K562 (cell line): Measurements from ENCODE around the gene RSU1. TPM values are rescaled to one million over a fixed set of nuclear protein-coding genes. Genes with fewer than 3 reads are reported as not detected.

ENCODE experiments used
- ATAC-seq: fragments of 200-7000 bp; cut with Tn5 transposase; 3 replicates; pipeline ENCODE4 v1.9.1; 2020; ENCODE audit warnings: moderate library complexity
- BruUV-seq: library from RNA; stranded (reverse); fragments of 400-500 nt; replicated peaks from 2 replicates; lab custom pipeline; 2021; lab: Mats Ljungman, UMichigan
- CTCF ChIA-PET: fragments of 300-600 bp; formaldehyde crosslinking; extraction: SDS; loops from one replicate; lab custom pipeline; 2021; ENCODE audit warnings: low intra/inter-chr PET ratio; lab: Yijun Ruan, JAX
- POLR2A ChIA-PET: fragments of 300-600, 350-650 bp; sonication (Branson Sonifier 250); formaldehyde crosslinking; extraction: SDS; loops from one replicate; lab custom pipeline; 2021; ENCODE audit warnings: antibody characterized with exemption, inconsistent platforms; lab: Yijun Ruan, JAX
- DNase-seq, 4 experiments: peaks; one replicate each; pipeline versions ENCODE4 v3.0.0 to v3.0.0-alpha.2; 2011 to 2018; ENCODE audit warnings: low spot score in 3 of 4, mixed read lengths in 3 of 4; ENCODE audit errors: extremely low read depth in 1 of 4
- FAIRE-seq: peaks from 2 replicates; lab custom pipeline; 2011; peaks lifted over from hg19 to GRCh38; lab: Jason Lieb, UNC
- H2AFZ ChIP-seq: 2 replicates; pipeline ENCODE4 v1.6.0; 2011; ENCODE audit warnings: low read depth, low read length, control low read depth, inconsistent platforms
- H3K27ac ChIP-seq: fragments of 200-600 bp; 3 replicates; pipeline ENCODE4 v1.8.0; 2011; ENCODE audit warnings: low read depth, mild to moderate bottlenecking, control low read depth, inconsistent platforms, low read length, moderate library complexity, mixed read lengths; ENCODE audit errors: extremely low read depth
- H3K27me3 ChIP-seq, 2 experiments: fragments of 300-600 bp in 1 of 2; 2 replicates in 1 of 2; 3 replicates in 1 of 2; pipeline versions ENCODE4 v1.6.0 to v1.8.0; 2011; ENCODE audit warnings: inconsistent platforms in 2 of 2, low read length in 2 of 2, mild to moderate bottlenecking in 1 of 2, mixed read lengths in 1 of 2, moderate library complexity in 1 of 2; ENCODE audit not compliant: control insufficient read depth in 2 of 2, insufficient read depth in 2 of 2
- H3K36me3 ChIP-seq: fragments of 300-600 bp; 3 replicates; pipeline ENCODE4 v1.8.0; 2011; ENCODE audit warnings: mild to moderate bottlenecking, low read length, inconsistent platforms; ENCODE audit not compliant: control insufficient read depth, insufficient read depth
- H3K4me1 ChIP-seq, 2 experiments: fragments of 200-600 bp in 1 of 2; replicated peaks in 1 of 2; 2 replicates in 1 of 2; 3 replicates in 1 of 2; pipeline versions ENCODE4 v1.5.1 to v1.8.0; 2011; ENCODE audit warnings: inconsistent platforms in 2 of 2, low read length in 2 of 2, mild to moderate bottlenecking in 1 of 2, mixed read lengths in 1 of 2, moderate library complexity in 1 of 2; ENCODE audit not compliant: control insufficient read depth in 2 of 2, insufficient read depth in 2 of 2
- H3K4me2 ChIP-seq: 2 replicates; pipeline ENCODE4 v1.6.1; 2011; ENCODE audit warnings: low read length, control low read depth, inconsistent platforms, mixed read lengths; ENCODE audit not compliant: insufficient read depth
- H3K4me3 ChIP-seq: fragments of 200-600 bp; sonication (generic), shearing (Covaris generic); 2 replicates; pipeline ENCODE4 v1.5.1; 2016; ENCODE audit warnings: control low read depth, inconsistent platforms
- H3K79me2 ChIP-seq: fragments of 200-600 bp; 3 replicates; pipeline ENCODE4 v1.8.0; 2011; ENCODE audit warnings: low read length, inconsistent platforms; ENCODE audit not compliant: control insufficient read depth, insufficient read depth
- H3K9ac ChIP-seq, 2 experiments: 2 replicates each; pipeline versions ENCODE4 v1.6.0 to v1.6.1; 2011; ENCODE audit warnings: low read depth in 2 of 2, low read length in 2 of 2, control low read depth in 1 of 2, inconsistent platforms in 1 of 2, mild to moderate bottlenecking in 1 of 2, mixed read lengths in 1 of 2; ENCODE audit not compliant: insufficient read depth in 1 of 2
- H3K9me1 ChIP-seq: one replicate; pipeline ENCODE4 v1.6.0; 2011; ENCODE audit warnings: inconsistent platforms, mild to moderate bottlenecking, low read length, moderate library complexity; ENCODE audit not compliant: control insufficient read depth, insufficient read depth
- H3K9me3 ChIP-seq: replicated peaks from 2 replicates; pipeline ENCODE4 v1.5.1; 2011; ENCODE audit warnings: low read depth, low read length, inconsistent platforms; ENCODE audit not compliant: control insufficient read depth, insufficient read depth
- H4K20me1 ChIP-seq: replicated peaks from 2 replicates; pipeline ENCODE4 v1.6.1; 2011; ENCODE audit warnings: low read length, inconsistent platforms, mixed read lengths; ENCODE audit not compliant: control insufficient read depth, insufficient read depth
- ARNT ChIP-seq, 2 experiments: fragments of 450-650 bp; IDR thresholded peaks; 2 replicates each; pipeline ENCODE4 v1.6.1; 2016; ENCODE audit warnings: mild to moderate bottlenecking in 1 of 2
- HLTF ChIP-seq: fragments of 450-650 bp; IDR thresholded peaks from 2 replicates; pipeline ENCODE4 v1.6.1; 2016
- MLLT1 ChIP-seq, 2 experiments: fragments of 450-650 bp; IDR thresholded peaks; 2 replicates each; pipeline ENCODE4 v1.6.1; 2016
- ZNF609 ChIP-seq: sonication (generic); formaldehyde crosslinking; IDR thresholded peaks from 2 replicates; pipeline ENCODE4 v1.8.1; 2023; ENCODE audit warnings: missing genetic modification reagents, mild to moderate bottlenecking, borderline replicate concordance
- WGBS: fragments of 100-300 bp; shearing (Covaris generic); methylation state at CpG from one replicate; pipeline ENCODE4 v1.1.6; 2016; ENCODE audit warnings: low coverage, mixed read lengths; ENCODE audit not compliant: insufficient coverage; ENCODE audit errors: missing lambda C conversion rate; 5-methylcytosine and 5-hydroxymethylcytosine counted together
- in situ Hi-C: fragments of 300-500 bp; cut with MboI; formaldehyde crosslinking; loops from 4 replicates; pipeline ENCODE4 v1.15.0; 2018; ENCODE audit warnings: inconsistent platforms, mixed read lengths
- intact Hi-C: fragments of 100-400 bp; cut with micrococcal nuclease; formaldehyde crosslinking; loops from 2 replicates; pipeline ENCODE4 v1.14.2; 2022
- polyA plus RNA-seq, 8 experiments: library from polyadenylated mRNA; depleted of rRNA in 4 of 8; stranded (reverse) in 5 of 8; unstranded in 3 of 8; fragments of >200 nt; fragmentation: Nextera tagmentation in 2 of 8; fragmentation: Illumina TruSeq in 1 of 8; extraction: Ambion mirVana in 2 of 8; extraction: Trizol in 1 of 8; gene quantifications; 2 replicates each; pipeline versions ENCODE4 v1.2.1 to v1.2.3, GENCODE V29; 2011 to 2014; ENCODE audit warnings: inconsistent platforms in 1 of 8, missing spikeins in 1 of 8
- total RNA-seq, 7 experiments: library from RNA; depleted of rRNA in 6 of 7; stranded (reverse); fragments of >200 nt in 6 of 7; fragmentation: Illumina TruSeq in 2 of 7; extraction: Trizol in 2 of 7; gene quantifications; 2 replicates each; pipeline versions ENCODE4 v1.2.1 to v1.2.3, GENCODE V29; 2011 to 2021; ENCODE audit warnings: low replicate concordance in 1 of 7

Gene RSU1
- total and polyA plus RNA-seq, 9 of the 15 experiments (the other 6 are each of a cell fraction or from before 2014, with no cell fraction given): 18.8 to 67.3 (median 31.5) TPM

- Histone ChIP-seq H3K36me3 (no peaks in the 10 kb centered on the region), H3K9me1 (no peaks in the 10 kb centered on the region), H3K4me2 (no peak overlapping the region), H3K9ac (no peak overlapping the region), H3K27ac (no peak overlapping the region), H3K27me3 (peaks cover 0 to 18% of the 10 kb centered on the region in 2 experiments; a peak in 1 of 5 replicates)
- WGBS: 13% methylated on average over 8 of the region's 8 CpGs
- ATAC-seq: no peak
- CTCF ChIA-PET: no interaction called here
- no TSS peak for BruUV-seq
- TF ChIP-seq ARNT (IDR thresholded peaks at IDR 0.05) (no peak), MLLT1 (IDR thresholded peaks at IDR 0.05) (no peak), ZNF609 (CRISPR knock-in tag) (no peak), HLTF (no peak)
- TF ChIP-seq, all 486 proteins: peak for 0
- intact Hi-C loops (no loop called here), in situ Hi-C loops (no loop called here)
- no peaks in the 10 kb centered on the region for H3K9me3 ChIP-seq
- DNase-seq (no peak), FAIRE-seq (no peak)
- H2AFZ ChIP-seq: no peak overlapping the region
- H3K4me1 ChIP-seq: peaks cover 0 to 3% of the 10 kb centered on the region in 2 experiments; a peak in 1 of 5 replicates
- peaks cover 12% of the 10 kb centered on the region; the same call in 1 of the 2 replicates for H4K20me1 ChIP-seq
- POLR2A ChIA-PET: no interaction called here
- no peak overlapping the region for H3K4me3 ChIP-seq
- H3K79me2 ChIP-seq: no peaks in the 10 kb centered on the region
These were observed 215.0 kb downstream of the RSU1 start for GRCh38 chr10:16602104-16602775.
